Measurements from ENCODE around the gene INSYN1. TPM values are rescaled to one million over a fixed set of nuclear protein-coding genes. Genes with fewer than 3 reads are reported as not detected.

The INSYN1 gene
- total RNA-seq, 1 donor from 2014 or later = 0.82 TPM

DNA sequence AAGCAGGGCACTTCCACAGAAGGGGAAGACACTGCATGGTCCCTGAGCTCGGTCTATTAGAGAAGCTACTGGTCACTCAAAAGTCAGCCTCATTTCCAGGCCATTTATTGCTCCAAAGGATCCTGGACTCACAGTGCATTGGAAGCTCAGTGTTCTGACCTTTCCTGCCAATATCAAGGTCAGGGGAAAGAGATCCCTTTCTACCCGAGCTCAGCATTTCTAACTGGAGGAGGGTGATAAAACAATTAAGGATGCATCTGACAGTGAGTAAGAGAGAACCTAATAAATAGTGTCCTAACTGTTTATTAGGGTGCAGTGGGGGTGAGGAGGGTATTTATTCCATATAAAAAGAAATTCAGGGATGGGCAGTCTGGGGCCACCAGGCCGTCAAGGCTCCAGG, 26.8 kb upstream of the INSYN1 start:
- DNase-seq (ENCODE audit: extremely low read depth, low read depth, low spot score) = no peak

- DNase-seq (ENCODE audit: extremely low read depth, low read depth, low spot score) = no peak
Observed at GRCh38 chr15:73777741-73778140, 24.6 kb upstream of the INSYN1 start.

DNA sequence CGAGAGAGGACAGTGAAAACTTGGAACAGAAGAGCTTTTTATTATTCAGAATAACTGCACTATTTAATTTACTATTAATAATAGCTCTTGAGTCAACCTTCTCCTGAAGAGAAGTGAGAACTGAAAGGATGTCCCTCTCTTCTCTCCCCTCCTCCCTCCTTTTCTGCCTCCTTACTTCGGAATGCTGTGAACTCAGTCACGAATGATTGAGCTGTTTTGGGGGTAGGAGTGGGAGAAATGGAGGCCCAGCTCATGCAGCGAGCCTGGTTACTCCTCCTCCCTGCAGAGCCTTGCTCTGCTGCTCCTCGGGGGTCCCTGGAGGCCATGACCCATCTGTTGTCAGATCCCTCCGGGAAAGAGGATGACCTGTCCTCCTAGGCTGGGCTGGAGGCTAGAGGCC, 20.3 kb upstream of the INSYN1 start:
- no peak for DNase-seq (ENCODE audit: extremely low read depth, low read depth, low spot score)

DNA sequence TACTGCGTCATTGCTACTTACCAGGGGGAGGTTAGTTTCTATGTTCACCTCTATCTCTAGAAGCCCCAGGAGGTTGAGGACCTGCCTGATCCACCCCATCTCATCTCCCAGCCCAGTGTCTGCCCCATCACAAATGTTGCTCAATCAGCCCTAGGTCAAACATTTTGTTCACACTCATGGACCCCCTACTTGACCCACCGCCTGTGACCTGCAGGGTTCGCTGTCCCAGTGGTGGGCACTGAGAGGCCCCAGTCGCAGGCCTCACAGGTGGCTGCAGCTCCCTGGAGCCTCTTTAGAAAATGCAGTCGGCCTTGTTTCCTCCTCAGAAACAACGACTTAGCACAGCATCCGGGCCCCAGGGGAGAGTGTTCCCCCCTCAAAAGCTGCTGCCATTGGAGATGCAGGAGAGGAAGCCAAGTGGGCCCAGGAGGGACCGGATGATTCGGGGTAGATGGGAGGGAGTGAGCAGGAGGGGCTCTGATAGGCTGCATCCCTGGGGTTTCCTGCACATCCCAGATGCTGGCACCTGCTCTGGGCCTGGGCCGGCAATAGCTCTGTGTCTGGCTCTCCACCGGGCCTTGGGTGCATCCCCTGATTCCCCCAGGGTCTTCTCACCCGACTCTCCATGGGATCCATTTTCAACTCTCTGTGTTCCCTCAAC, 18.4 kb upstream of the INSYN1 start:
- no peak for DNase-seq (ENCODE audit: extremely low read depth, low read depth, low spot score)

- DNase-seq (ENCODE audit: extremely low read depth, low read depth, low spot score) = no peak
Observed at GRCh38 chr15:73770050-73770449, 16.9 kb upstream of the INSYN1 start.

GRCh38 chr15:73767806-73768501, 14.8 kb upstream of the INSYN1 start:
- no peak for DNase-seq (ENCODE audit: extremely low read depth, low read depth, low spot score)

GRCh38 chr15:73766598-73766997, 13.4 kb upstream of the INSYN1 start:
- no peak for DNase-seq (ENCODE audit: extremely low read depth, low read depth, low spot score)

DNA sequence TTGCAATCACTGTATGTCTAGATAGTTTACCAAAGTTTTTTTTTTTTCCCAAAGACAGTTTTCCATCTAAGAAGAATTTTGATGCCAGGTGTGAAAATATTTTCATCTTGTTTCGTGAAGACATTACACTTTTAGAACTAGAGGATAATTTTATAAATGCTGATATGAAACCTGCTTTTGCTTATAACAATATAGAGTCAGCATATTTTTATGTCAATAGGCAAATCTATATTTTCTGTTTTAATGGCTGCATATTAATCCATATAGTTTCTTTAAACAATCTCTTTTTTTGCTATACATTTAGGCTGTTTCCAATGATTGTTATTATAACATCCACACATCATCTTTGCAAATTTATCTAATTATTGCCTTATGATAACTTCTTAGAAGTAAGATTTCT, 12.6 kb upstream of the INSYN1 start:
- DNase-seq (ENCODE audit: extremely low read depth, low read depth, low spot score) = no peak

DNA sequence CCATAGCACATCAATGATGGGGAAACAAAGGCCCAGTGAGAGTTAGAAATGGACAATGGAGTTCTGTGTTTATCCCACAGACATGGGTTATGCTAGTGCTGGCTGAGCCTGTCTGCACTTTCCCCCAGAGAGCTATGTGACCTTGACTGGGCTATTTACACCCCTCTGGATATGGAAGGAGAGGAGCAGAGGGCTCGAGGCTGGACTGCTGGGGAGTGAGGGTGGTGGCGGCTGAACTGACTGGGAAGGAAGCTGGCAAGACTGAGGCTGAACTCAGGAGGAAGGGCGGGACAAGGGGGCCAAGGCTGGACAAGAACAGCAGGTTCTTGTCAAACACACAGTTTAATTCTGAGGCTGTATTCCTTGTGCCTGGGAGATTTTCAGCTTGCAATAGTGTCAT, 10.8 kb upstream of the INSYN1 start:
- DNase-seq (ENCODE audit: extremely low read depth, low read depth, low spot score) = no peak

DNA sequence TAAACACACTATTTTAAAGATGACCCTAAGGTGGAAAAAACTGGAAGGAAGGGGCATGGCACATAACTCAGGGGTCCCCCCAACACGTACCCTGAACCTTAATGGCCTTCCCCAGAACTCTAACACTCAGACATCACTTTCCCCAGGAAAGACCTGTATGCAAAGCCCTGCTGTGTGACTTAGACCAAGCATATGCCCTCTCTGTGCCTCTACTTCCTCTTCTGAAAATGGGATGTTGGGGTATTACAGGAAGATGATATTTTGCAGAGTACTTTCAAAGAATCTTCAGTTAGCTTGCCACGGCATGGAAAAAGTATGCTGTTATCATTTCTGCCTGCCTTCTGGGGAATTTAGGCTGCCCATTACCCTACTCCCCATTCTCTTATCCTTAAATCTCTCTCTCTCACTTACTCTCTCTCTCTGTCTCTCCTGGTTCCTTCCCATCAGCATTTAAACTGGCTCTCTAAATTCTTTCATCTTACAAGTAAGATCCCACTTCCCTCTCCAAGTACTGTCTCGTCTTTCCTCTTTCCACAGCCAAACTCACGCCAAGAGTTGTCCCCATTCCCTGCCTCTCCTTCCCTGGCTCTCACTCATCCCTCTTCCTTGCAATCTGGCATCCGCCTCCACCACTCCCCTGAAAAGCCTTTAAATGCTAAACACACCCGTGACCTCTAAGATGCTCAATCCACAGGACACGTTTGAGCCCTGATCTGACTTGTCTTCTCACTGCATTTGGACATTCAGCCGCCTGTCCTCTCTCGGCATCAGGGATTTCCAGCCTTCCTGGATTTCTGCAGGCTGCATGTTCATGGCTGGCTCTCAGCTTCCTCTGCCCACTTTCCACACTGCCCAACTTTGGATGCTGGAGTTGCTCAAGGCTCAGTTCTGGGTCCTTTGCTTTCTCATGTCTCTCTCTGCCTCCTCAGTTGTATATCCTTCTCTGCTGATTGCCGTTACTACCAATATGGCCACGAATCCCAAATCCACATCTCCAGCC, 7.5 kb upstream of the INSYN1 start:
- no peak for DNase-seq (ENCODE audit: extremely low read depth, low read depth, low spot score)

GRCh38 chr15:73758461-73758860, 5.3 kb upstream of the INSYN1 start:
- no peak for DNase-seq (ENCODE audit: extremely low read depth, low read depth, low spot score)

GRCh38 chr15:73757571-73757970, 4.4 kb upstream of the INSYN1 start:
- DNase-seq (ENCODE audit: extremely low read depth, low read depth, low spot score) = no peak

DNA sequence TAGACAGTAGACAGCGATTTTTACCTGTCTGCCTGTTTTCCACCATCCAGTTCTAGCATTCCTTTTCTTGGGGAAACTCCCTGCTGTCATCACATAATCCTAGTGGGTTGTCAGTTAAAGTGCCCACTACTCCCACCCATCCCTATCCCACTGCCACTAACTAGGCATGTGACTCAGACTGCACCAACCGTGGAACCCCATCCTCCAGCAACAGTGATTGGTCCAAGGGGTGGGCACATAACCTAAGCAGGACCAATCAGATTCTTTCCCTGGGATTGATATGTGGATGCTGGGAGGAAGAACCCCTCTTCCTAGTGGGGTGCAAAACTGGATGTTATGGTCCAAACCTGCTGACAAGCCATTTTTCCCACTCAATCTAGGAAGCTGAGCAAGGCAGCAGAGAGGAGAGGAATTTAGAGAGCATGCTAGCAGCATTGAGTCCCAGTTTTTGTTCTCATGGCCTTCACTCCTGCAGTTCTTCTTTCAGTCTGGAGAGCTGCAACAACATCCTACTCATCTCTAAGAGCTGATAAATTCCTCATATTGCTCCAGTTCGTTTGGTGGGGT, 3.9 kb upstream of the INSYN1 start:
- DNase-seq (ENCODE audit: extremely low read depth, low read depth, low spot score) = no peak

DNA sequence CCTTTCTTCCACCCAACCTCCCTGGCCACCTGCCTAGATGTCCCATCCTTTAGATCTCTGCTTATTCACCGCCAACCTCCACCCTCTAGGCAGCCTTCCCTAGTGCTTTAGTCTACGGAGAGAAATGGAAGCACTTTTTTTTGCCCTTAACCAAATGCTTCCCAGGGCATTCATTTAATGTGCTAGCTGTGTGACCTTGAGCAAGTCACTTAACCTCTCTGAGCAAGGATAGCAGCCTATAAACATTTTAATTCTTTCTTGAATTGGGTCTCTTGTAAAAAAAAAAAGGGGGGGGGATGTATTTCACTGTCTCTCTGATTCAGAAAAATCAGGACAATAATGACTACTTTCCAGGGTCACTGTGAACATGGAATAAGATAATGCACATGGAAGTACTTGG, 3.2 kb upstream of the INSYN1 start:
- DNase-seq (ENCODE audit: extremely low read depth, low read depth, low spot score) = no peak

GRCh38 chr15:73755946-73756345, 2.8 kb upstream of the INSYN1 start:
- no peak for DNase-seq (ENCODE audit: extremely low read depth, low read depth, low spot score)

DNA sequence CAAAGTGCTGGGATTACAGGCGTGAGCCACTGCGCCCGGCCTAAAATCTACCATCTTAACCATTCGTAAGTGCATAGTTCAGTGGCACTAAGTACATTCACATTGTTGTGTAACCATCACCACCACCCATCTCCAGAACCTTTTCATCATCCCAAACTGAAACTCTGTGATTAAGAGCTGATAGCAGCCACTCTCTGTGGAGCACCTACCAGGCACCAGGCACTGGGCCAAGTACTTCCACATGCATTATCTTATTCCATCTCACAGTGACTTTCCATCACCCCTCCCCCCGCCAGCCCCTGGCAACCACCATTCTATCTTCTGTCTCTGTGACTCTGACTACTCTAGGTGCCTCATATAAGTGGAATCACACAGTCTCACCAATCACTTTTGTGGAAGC, 2.3 kb upstream of the INSYN1 start:
- no peak for DNase-seq (ENCODE audit: extremely low read depth, low read depth, low spot score)

DNA sequence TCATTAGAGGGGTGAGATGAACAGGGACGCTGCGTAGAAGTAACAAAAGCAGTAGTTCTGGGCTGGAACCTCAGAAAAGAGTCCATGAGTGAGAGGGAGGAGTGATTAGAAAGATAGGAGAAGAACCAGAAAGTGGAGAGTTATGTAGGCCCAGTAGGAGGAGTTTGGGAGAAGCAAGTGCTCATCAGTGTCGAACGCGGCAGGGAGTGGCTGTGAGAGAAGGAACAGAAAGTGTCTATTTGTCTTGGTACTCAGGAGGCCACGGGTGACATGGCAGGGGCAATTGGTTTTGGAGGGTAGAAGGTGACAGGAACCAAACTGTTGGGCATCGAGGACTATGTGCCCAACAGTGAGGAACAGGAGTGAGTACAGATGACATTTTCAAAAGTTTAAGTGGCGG, 1.3 kb upstream of the INSYN1 start:
- DNase-seq (ENCODE audit: extremely low read depth, low read depth, low spot score) = no peak

DNA sequence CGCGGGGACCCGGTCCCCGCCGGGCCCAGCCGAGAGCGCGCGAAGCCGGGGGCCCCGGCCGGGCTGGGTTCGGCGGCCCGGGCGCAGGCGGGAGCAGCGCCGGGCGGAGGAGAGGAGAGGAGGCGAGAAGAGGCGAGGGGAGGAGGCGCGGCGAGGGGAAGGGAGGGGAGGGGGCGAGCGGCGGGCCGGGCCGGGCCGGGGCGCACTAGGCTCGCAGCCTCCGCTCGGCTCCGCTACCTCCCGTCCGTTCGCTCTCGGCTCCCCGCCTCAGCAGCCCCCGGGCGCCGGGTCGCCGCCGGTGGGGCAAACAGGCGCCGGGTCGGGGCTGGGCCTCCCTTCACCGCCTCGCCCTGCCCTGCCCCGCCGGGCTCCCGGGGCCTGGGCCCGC, 351 bp downstream of the INSYN1 start:
- DNase-seq (ENCODE audit: extremely low read depth, low read depth, low spot score) = no peak

- DNase-seq (ENCODE audit: extremely low read depth, low read depth, low spot score) = no peak
Observed at GRCh38 chr15:73751899-73752805, 999 bp downstream of the INSYN1 start.

DNA sequence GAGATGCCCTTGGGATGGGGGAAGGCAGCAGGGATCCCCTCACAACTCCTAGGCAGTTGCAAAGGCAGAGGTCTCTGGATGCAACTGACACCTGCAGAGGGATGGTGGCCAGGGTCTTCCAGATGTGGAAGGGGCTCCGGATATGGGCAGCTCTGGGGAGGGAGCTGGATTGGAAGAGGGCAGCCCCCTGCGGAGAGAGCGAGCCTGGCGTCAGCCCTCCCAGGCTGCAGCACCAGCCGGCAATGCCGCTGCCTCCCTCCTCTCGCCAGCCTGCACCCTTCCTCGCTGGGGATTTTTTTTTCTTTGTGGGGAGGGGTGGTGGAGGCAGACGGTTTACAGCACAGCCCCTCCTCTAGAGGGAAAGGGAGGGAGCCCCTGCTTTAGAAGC, 1.6 kb downstream of the INSYN1 start:
- no peak for DNase-seq (ENCODE audit: extremely low read depth, low read depth, low spot score)

All from glomerular endothelial cell (primary cell).